NOMO-1 treated with DMSO at 0.1 percent for 48 hours (cell line): ENCODE data around the gene APCDD1L.

Experiments used
- DNase-seq: peaks from one replicate; lab custom pipeline; 2025; ENCODE audit not compliant: unreplicated experiment; lab: John Stamatoyannopoulos, UW

The APCDD1L gene

GRCh38 chr20:58515233-58516212 is at the start of gene APCDD1L:
Gene APCDD1L (minus strand): TSS chr20:58515399. CDS start chr20:58514707, 692 bp downstream.
- DNase-seq: no peak

GRCh38 chr20:58559368-58559729 is 44.1 kb upstream of the APCDD1L start:
- no peak for DNase-seq

- no peak for DNase-seq
Measured at GRCh38 chr20:58558486-58559367, 43.5 kb upstream of the APCDD1L start.

GRCh38 chr20:58557733-58558342 is 42.6 kb upstream of the APCDD1L start:
- DNase-seq: no peak

- DNase-seq: no peak
Measured at GRCh38 chr20:58556961-58557360, 41.8 kb upstream of the APCDD1L start.

- DNase-seq: no peak
Measured at GRCh38 chr20:58555078-58555765, 40.0 kb upstream of the APCDD1L start.

- DNase-seq: no peak
Measured at GRCh38 chr20:58554541-58554940, 39.3 kb upstream of the APCDD1L start.

GRCh38 chr20:58553841-58554240 is 38.6 kb upstream of the APCDD1L start:
- no peak for DNase-seq

- DNase-seq: no peak
Measured at GRCh38 chr20:58553166-58553696, 38.0 kb upstream of the APCDD1L start.

- DNase-seq: no peak
Measured at GRCh38 chr20:58552366-58552934, 37.3 kb upstream of the APCDD1L start.

- no peak for DNase-seq
Measured at GRCh38 chr20:58551631-58552030, 36.4 kb upstream of the APCDD1L start.

GRCh38 chr20:58550275-58551059 is 35.3 kb upstream of the APCDD1L start:
- no peak for DNase-seq

- DNase-seq: no peak
Measured at GRCh38 chr20:58549231-58550209, 34.3 kb upstream of the APCDD1L start.

GRCh38 chr20:58547623-58548475 is 32.6 kb upstream of the APCDD1L start:
- no peak for DNase-seq

- no peak for DNase-seq
Measured at GRCh38 chr20:58546756-58547622, 31.8 kb upstream of the APCDD1L start.

- no peak for DNase-seq
Measured at GRCh38 chr20:58546416-58546711, 31.2 kb upstream of the APCDD1L start.
